ENCODE data around the gene GOLGA8K. TPM values are rescaled to one million over a fixed set of nuclear protein-coding genes. Genes with fewer than 3 reads are reported as not detected.
"Not testable (repeated sequence)": the region's sequence is repeated elsewhere in the genome, so short reads cannot be mapped to it uniquely, and the experiment has no call there.

Gene GOLGA8K
- total RNA-seq, 1 donor from 2014 or later, result 0.74 TPM

DNA sequence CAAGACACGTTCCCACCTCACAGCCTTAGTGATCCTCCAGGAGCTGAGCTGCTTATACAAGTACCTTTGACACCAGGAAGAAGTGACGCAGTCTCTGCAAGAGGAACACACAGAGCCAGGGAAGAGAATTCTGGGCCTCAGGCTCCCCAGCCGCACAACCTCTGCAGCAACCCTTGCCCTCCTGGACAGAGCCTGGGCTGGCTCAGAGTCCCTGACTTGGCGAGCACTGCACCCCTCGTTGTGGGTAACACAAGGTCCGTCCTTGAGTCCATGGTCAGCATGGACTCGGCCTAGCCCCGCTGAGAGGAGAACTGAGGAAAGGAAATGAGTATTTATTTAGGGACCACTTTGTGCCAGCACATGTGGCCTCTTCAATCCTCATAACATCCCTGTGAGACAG, 39.6 kb downstream of the GOLGA8K start:
- intact Hi-C loops (cut with micrococcal nuclease); DNase-seq; ATAC-seq: not testable (repeated sequence)

DNA sequence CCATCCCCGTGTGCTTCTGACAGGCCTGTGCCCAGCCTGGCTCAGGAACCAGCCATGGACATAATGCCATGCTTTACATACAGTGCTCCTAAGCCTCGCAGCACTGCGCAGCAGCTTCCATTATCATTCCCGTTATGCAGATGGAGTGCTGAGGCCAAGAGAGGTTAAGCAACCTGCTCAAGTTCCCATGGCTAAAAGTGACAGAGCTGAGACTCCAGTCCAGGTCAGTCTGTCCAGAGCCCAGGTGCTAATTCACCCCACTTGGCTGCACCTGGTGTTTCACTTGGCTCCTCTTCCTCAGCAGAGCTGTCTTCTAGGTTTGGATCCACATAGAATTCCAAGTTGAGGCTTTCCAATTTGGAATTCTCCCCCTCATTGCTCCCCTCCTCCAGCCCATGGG, 41.4 kb downstream of the GOLGA8K start:
- ATAC-seq; DNase-seq; intact Hi-C loops (cut with micrococcal nuclease): not testable (repeated sequence)

DNA sequence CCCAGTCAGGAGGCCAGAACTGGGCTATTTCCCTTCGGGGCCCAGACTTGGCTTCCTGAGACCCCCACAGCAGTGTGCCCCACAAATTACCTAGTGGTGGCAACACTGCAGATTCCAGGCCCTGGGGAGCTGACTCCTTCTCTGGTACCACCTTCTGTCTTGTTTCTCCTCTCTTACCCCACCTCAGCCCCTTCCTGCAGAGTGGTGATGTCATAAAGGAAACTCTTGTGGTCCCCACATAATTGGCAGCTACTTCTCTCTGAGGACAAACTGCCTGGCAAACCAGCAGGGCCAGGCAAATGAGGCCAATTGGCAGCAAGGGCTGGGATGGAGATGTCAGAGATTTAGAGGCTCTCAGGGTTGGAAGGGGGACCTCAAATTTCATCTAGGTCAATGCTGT, 44.6 kb downstream of the GOLGA8K start:
- ATAC-seq; DNase-seq; intact Hi-C loops (cut with micrococcal nuclease): not testable (repeated sequence)

DNA sequence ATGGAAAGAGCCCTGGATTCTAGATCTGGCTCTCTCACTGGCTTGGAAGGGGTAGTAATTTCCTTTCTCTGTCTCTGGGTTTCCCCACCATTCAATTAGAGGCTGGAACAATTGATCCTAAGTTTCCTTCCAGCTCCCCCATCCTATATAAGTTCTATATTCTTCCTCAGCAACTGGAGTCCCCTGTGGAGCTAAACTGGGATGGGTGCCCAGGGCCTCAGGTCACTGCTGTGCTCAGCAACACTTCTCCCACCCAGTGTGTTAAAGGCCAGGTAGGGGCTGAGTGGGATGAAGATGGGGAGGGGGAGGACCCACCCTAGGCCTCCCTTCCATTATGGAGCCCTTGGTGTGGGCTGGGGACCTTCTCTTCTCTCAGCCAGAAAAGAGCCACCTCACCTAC, 46.2 kb downstream of the GOLGA8K start:
- intact Hi-C loops (cut with micrococcal nuclease); DNase-seq; ATAC-seq: not testable (repeated sequence)

DNA sequence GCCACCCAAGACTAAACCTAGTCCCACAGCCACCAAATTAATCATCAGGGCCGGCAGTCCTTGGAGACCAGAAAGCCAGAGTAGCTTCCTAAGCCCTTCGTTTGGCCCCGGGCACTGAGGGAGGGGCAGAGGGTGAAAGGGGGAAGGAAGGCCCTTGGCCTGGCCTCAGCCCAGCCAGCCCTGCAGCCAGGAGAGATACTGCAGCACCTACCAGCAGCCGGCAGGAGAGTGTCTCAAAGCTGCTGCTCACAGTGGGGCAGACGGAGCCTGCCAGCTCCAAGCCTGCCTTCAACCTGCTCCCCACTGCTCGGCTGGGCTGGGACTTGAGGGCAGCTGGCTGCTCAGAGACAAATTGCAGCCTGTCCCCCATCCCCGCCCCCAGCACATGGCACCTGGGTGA, 50.3 kb downstream of the GOLGA8K start:
- intact Hi-C loops (cut with micrococcal nuclease); DNase-seq: not testable (repeated sequence)
- ATAC-seq, result peak; percentile 70

- peak; percentile 33 for ATAC-seq
- intact Hi-C loops (cut with micrococcal nuclease); DNase-seq: not testable (repeated sequence)
Observed at GRCh38 chr15:32350563-32351220, 52.4 kb downstream of the GOLGA8K start.

GRCh38 chr15:32347037-32347436, 56.1 kb downstream of the GOLGA8K start:
- ATAC-seq; intact Hi-C loops (cut with micrococcal nuclease); DNase-seq: not testable (repeated sequence)

- DNase-seq; ATAC-seq; intact Hi-C loops (cut with micrococcal nuclease): not testable (repeated sequence)
Observed at GRCh38 chr15:32345978-32346547, 57.0 kb downstream of the GOLGA8K start.

- DNase-seq; intact Hi-C loops (cut with micrococcal nuclease); ATAC-seq: not testable (repeated sequence)
Observed at GRCh38 chr15:32343921-32344320, 59.2 kb downstream of the GOLGA8K start.

Other genes starting within 250 kb of the GOLGA8K start
- gene GOLGA8O, start 52.3 kb upstream of the GOLGA8K start, total RNA-seq, result 2.0 TPM
- 9.6 TPM for gene GOLGA8N, start 190.2 kb upstream of the GOLGA8K start, total RNA-seq
- gene ARHGAP11A, start 212.2 kb upstream of the GOLGA8K start, total RNA-seq, result 1.3 TPM
- gene SCG5, start 238.4 kb upstream of the GOLGA8K start, total RNA-seq, result not detected

Measured in left ventricle myocardium superior (tissue), 1 donor.